GM18507 (cell line): ENCODE data around the gene SH2B2.
A peak's percentile ranks its signal among the peaks of the same experiment; 100 is the strongest.

Experiments used
- DNase-seq: peaks from one replicate; pipeline ENCODE4 v3.0.0; 2011; ENCODE audit warnings: low read depth; ENCODE audit not compliant: insufficient read length; ENCODE audit errors: extremely low spot score
- FAIRE-seq: peaks from 2 replicates; lab custom pipeline; 2011; peaks lifted over from hg19 to GRCh38; lab: Jason Lieb, UNC

SH2B2 gene

DNA sequence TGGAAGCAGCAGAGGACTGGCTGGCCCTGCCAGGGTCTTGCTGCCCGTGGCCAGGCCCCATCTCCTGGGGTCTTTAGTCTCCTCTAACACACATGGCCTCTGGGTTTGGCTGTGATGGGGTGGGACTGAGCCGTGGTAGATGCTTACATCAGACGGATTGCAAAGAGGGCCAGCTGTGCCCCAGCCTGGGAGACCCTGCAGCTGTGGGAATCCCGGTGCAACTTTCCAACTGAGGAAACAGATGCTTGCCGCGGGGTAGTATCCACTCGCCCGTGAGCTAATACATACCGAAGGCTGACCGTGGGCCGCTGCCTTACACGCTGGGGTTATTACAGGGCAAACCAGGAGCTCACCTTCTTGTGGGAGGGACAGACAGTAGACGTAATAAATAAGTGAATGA, 24.1 kb upstream of the SH2B2 start:
- FAIRE-seq (no peak), DNase-seq (no peak)

GRCh38 chr7:102264367-102264891, 22.2 kb upstream of the SH2B2 start:
- FAIRE-seq = no peak
- no peak for DNase-seq

DNA sequence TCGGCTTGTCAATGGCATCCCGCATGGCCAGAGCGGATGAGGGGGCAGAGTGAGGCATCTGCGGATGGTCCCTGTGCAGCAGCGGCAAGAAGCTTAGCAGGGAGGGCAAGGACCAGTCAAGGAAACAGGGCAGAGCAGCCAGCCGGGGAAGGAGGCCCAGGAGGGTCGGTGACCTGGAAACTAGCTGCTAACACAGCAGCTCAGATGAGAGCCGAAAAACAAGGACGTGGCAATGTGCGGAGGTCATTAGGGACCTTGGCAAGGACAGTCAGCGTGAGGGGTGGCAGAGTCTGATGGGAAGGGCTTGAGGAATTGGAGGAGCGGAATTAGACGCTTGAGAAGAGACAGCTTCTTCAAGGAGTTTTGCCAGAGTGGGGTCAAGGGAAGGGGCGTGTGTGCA, 20.1 kb upstream of the SH2B2 start:
- FAIRE-seq (no peak), DNase-seq (no peak)

- no peak for FAIRE-seq
- no peak for DNase-seq
Observed at GRCh38 chr7:102268635-102269034, 18.0 kb upstream of the SH2B2 start.

DNA sequence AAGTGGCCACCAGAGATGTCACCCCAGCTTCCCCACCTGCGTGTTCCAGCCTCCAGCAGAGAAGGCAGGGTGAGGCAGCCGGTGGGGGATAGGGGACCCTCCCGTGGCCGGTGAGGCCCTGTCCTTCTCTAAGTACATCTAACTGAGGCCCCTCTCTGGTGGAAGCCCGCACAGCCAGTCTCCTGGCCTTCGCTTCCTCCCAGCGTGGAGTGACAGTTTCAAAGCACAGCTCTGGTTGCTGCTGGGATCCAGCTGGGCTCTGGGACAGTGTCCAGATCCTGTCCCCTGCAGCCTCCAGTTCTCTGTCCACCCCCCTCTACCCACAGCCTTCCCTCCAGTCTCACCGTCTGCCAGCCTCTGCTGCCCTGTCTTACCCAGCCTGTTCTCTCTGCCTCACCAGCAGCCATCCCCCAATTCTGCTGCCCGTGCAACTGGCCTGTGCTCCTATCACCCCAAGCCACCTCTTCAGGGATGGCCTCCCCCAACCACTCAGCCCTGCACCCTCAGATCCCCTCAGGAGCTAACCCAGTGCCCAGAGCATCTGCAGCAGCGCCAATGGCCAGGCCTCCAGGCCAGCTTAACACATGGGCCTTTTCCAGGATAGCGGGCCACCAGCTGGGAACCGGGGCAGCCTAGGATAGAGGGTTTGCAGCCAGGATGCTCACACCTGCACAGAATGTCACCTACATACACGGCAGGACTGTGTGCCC, 16.3 kb upstream of the SH2B2 start:
- no peak for FAIRE-seq
- no peak for DNase-seq

GRCh38 chr7:102271158-102271798, 15.4 kb upstream of the SH2B2 start:
- DNase-seq (no peak), FAIRE-seq (no peak)

- peak; percentile 76 for FAIRE-seq
Observed at GRCh38 chr7:102272075-102272916, 14.4 kb upstream of the SH2B2 start.

DNA sequence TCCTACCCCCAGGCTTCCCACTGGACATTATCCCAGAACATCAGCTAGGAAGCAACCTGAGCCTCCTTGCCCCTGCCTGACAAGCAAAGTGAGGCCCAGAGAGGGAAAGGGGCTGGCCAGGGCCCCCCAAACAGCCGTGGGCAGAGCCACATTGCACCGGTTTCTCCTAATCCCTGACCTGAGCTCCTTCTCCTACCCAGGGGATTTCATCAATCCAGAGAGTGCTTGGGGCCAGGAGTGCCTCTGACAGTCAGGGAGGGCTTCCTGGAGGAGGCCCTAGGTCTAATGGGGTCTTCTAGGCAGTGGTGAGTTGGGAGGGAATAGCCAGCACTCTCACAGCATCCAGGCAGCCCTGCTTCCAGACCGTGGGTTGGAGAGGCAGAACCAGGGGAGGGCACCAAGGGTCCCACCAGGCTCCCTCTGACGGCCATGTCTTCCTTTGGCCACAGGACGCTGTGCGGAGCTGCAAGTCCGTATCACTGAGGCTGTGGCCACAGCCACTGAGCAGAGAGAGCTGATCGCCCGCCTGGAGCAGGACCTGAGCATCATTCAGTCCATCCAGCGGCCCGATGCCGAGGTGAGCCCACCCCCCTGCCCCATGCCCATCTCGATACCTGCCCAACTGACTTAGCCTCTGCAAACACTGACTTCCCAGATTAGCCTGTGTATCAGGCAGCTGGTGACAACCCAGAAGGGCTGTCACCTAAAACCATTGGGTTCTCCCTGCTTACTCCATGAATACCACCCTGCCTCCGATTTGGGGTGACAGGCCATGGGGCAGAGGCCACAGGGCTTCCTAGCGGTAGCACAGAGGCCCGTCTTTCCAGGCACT, 13.5 kb upstream of the SH2B2 start:
- no peak for FAIRE-seq
- no peak for DNase-seq

More at GRCh38 chr7:102272075-102272916, 14.4 kb upstream of the SH2B2 start:
- DNase-seq = peak; percentile 72

DNA sequence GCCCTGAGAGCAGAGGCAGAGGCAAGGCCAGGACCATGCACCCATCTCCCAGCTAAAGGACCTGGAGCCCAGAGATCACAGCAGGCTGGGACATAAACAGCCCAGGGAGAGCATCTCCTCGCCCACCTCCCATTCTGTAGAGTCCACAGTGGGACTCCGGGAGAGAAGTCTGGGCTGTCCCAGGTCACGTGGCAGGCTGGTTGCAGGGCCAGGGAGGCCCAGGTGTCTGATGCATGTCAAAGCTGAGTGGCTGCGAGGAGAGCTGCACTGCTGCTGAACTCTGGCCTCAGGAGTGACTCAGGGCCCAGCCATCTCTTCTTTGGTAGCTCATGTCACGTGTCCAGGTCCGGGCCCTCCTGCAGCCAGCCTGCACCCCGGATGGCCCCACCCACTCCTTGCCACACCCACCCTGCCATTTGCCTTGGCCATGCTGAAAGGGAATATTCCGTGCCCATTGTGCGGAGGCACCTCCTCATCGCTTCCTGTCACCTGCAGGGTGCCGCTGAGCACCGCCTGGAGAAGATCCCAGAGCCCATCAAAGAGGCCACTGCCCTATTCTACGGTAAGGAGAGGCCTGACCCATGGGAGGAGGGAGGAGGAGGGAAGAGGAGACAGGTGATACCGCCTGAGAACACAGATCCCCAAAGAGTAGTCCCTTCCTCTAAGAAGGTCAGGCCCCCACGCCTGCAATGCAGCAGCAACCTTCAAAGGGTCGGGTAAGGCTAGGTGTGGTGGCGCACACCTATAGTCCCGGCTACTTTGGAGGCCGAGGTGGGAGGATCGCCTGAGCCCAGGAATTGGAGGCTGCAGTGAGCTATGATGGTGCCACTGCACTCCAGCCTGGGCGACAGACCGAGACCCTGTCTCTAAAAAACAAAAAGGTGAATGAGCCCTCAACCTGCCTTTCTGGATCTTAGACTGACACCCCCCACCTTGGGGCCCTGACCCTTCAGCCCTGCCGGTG, 12.6 kb upstream of the SH2B2 start:
- DNase-seq (no peak), FAIRE-seq (no peak)

- FAIRE-seq = no peak
- DNase-seq = no peak
Observed at GRCh38 chr7:102275123-102275703, 11.5 kb upstream of the SH2B2 start.

DNA sequence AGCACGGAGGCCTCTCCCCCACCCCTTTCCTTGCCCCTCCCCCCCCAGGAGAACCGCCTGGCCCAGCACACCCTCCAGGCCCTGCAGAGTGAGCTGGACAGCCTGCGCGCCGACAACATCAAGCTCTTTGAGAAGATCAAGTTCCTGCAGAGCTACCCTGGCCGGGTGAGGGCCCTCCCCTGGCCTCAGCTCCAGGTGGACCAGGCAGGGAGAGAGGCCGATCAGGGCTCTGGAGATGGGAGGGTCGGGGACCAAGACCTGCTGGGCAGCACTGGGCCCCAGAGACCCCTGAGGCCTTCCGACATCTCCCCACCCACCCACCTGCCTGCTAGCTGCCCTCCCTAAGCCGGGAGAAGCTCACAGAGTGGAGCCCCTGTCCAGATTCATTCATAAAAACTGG, 8.8 kb upstream of the SH2B2 start:
- no peak for DNase-seq
- FAIRE-seq = no peak

GRCh38 chr7:102279537-102280400, 6.9 kb upstream of the SH2B2 start:
- peak; percentile 75 for FAIRE-seq

DNA sequence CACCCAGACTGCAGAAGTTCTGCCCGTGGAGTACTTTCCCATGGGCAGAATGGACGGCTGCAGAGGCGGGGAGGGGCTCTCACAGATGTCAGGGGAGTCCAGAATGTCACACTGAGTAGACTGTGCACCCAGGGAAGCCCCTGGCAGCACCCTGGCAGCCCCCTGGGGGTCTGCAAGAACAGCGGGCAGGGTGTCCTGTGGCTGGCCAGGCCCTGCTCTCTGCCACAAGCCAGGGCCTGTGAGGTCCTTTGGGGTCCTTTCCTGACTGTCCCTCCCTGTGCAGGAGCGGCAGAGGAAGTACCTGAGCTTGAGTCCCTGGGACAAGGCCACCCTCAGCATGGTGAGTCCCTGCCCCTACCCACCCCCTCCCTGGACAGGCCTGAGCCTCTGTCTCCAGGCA, 6.1 kb upstream of the SH2B2 start:
- DNase-seq (no peak), FAIRE-seq (no peak)

More at GRCh38 chr7:102279537-102280400, 6.9 kb upstream of the SH2B2 start:
- peak; percentile 60 for DNase-seq

- DNase-seq (no peak), FAIRE-seq (no peak)
Observed at GRCh38 chr7:102281785-102282184, 4.9 kb upstream of the SH2B2 start.

GRCh38 chr7:102282465-102283362, 4.0 kb upstream of the SH2B2 start:
- no peak for DNase-seq
- FAIRE-seq = no peak
